ENCODE results near the gene PEF1.

The PEF1 gene

DNA sequence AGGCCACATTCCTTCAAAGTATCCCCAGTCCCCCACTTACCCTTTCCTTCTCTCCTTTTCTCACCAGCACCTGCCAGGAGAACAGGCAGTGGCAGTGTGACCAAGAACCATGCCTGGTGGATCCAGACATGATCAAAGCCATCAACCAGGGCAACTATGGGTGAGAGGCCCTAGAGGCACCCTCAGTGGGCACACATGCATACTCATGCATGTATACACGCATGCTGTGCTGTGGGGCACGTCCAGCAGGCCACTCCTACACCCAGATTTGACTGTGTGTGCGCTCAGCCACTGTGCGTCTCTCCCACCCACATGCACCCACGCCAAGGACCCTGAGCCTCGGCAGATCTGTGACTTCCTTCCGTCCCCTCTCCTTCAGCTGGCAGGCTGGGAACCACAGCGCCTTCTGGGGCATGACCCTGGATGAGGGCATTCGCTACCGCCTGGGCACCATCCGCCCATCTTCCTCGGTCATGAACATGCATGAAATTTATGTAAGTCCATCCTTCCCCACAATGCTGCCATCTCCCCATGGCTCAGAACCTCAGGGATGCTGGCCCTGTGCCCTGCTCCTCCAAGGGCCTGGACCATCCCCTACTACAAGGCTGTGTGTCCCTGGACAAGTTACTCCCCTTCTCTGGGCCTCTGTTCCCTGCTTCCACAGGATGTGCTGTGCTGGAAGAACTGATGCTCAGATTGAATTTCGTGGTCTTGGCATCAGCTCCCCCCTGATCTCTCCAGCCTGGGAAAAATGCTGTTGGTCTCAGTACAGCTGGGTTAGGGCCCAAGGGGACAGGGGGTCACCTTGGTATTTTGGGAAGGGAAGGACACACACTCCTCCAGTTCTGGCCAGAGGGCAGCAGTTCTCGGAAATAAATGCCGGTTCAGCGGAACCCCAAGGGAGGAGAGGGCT lies 61.3 kb downstream of the PEF1 start:
- TF ChIP-seq ZFX (IDR thresholded peaks at IDR 0.05; ENCODE audit: borderline replicate concordance), result no peak
- TF ChIP-seq, protein P1, sequence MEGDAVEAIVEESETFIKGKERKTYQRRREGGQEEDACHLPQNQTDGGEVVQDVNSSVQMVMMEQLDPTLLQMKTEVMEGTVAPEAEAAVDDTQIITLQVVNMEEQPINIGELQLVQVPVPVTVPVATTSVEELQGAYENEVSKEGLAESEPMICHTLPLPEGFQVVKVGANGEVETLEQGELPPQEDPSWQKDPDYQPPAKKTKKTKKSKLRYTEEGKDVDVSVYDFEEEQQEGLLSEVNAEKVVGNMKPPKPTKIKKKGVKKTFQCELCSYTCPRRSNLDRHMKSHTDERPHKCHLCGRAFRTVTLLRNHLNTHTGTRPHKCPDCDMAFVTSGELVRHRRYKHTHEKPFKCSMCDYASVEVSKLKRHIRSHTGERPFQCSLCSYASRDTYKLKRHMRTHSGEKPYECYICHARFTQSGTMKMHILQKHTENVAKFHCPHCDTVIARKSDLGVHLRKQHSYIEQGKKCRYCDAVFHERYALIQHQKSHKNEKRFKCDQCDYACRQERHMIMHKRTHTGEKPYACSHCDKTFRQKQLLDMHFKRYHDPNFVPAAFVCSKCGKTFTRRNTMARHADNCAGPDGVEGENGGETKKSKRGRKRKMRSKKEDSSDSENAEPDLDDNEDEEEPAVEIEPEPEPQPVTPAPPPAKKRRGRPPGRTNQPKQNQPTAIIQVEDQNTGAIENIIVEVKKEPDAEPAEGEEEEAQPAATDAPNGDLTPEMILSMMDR (IDR thresholded peaks at IDR 0.05), result no peak
- H3K27ac ChIP-seq, result peak overlapping the region; percentile 56; the same call in 1 of the 2 replicates

DNA sequence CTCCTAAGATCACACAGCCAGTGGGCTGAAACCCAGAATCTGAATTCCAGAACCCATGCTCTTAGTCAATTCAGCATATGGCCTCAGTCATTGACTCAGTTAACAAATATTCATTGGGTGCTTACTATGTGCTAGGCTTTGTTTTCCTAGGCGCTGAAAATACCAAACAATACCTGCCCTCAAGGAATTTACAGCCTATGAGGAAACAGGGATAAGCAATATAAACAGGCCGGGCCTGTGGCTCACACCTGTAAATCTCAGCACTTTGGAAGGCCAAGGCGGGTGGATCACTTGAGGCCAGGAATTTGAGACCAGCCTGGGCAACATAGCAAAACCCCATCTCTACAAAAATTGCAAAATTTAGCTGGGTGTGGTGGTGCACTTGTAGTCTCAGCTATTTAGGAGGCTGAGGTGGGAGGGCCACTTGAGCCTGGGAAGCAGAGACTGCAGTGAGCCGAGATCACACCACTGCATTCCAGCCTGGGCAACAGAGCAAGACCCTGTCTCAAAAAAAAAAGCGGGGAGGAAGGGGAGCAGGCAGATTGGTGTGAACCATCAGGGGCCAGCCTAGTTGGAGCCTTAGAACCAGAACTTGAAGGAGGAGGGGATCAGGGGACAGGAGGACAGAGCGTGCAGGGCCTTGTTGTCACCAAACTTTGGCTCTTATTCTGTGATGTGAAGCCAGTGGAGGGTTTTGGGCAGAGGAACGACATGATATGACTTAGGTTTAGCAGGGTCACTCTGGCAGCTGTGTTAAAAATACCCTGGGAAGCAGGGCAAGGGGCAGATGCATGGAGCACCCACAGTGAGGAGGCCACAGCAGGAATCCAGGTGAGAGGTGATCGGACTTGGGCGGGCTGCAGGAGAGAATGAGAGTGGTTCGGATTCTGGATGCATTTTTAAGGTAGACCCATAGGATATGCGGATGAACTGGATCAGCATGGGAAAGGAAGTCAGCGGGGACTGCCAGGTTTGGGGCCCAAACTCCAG lies 62.6 kb downstream of the PEF1 start:
- TF ChIP-seq, protein P1 (IDR thresholded peaks at IDR 0.05), result no peak
- no peak for TF ChIP-seq ZFX (IDR thresholded peaks at IDR 0.05; ENCODE audit: borderline replicate concordance)
- no peak overlapping the region for H3K27ac ChIP-seq

DNA sequence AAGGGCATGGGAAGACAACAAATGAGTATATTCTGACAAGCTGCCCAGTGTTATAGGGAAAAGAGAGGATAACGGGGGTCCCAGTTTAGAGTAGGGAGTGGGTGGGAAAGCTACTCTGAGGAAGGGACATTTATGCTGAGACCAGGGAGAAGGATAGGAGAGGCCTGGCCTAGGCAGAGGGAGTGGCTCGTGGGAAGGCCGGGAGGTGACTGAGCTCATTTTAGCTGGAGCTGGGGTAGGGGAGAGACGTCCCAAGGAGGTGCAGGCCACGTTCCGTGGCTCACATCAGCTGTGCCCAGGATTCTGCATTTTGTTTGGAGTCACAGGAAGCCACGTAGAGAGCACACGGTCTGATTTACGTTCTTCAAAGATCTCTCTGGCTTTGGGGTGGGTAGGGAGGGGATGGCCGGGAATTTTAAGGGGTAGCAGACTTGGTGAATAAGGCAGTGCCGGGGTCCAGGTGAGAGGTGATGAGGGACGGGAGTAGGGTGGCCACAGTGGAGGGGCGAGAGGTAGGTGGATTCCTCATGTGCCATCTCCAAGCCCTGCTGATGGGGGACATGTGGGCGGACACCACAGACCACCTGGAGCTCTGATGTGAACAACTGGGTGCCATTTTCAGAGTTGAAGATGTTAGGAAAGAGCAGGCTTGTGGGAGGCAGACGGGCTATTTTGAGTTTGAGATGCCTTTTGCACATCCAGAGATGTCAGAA lies 63.6 kb downstream of the PEF1 start:
- no peak overlapping the region for H3K27ac ChIP-seq
- no peak for TF ChIP-seq ZFX (IDR thresholded peaks at IDR 0.05; ENCODE audit: borderline replicate concordance)
- TF ChIP-seq, protein P1 (IDR thresholded peaks at IDR 0.05), result no peak

DNA sequence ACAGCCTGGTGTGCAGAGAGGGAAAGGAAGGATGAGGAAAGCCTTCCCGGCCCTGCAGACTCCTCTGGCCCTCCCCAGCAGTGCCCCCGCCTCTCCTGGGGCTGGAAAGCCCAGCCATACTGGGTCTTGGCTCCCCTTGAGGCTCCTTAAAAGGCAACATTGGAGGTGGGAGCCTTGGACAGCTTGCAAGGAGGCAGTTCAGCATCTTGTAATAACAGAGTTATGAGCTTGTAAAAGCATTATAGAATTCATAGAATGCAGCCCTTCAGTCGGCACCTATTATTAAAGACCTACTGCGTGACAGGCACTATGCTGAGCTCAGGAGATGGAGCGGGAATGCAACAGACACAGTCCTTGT lies 64.2 kb downstream of the PEF1 start:
- no peak overlapping the region for H3K27ac ChIP-seq
- TF ChIP-seq, protein P1 (IDR thresholded peaks at IDR 0.05), result no peak
- no peak for TF ChIP-seq ZFX (IDR thresholded peaks at IDR 0.05; ENCODE audit: borderline replicate concordance)

All from 22Rv1 (cell line).